Measurements from ENCODE around the gene TMSB4X.

GRCh38 chrX:12966151-12966550 lies 8.8 kb upstream of the TMSB4X start:
- TF ChIP-seq CTCF (IDR thresholded peaks at IDR 0.05; ENCODE audit: low read length): no peak
- TF ChIP-seq EZH2 (IDR thresholded peaks at IDR 0.05; ENCODE audit: borderline replicate concordance, low read length): no peak
